SJSA1 (cell line): Measurements from ENCODE around the gene GPATCH4. TPM values are rescaled to one million over a fixed set of nuclear protein-coding genes. Genes with fewer than 3 reads are reported as not detected.

Experiments used
- DNase-seq, 2 experiments: peaks; one replicate each; pipeline ENCODE4 v3.0.0-alpha.2; 2015 to 2020; ENCODE audit warnings: low spot score in 2 of 2, low read depth in 1 of 2
- H3K27ac ChIP-seq: fragments of 250-450 bp; sonication (Bioruptor Pico); 2 replicates; pipeline ENCODE4 v1.5.1; 2020; ENCODE audit warnings: mild to moderate bottlenecking, moderate library complexity
- H3K27me3 ChIP-seq: fragments of 250-450 bp; sonication (Bioruptor Pico); replicated peaks from 2 replicates; pipeline ENCODE4 v1.5.1; 2020; ENCODE audit warnings: mild to moderate bottlenecking, moderate library complexity
- H3K36me3 ChIP-seq: fragments of 250-450 bp; sonication (Bioruptor Pico); 2 replicates; pipeline ENCODE4 v1.5.1; 2020; ENCODE audit warnings: mild to moderate bottlenecking
- H3K4me1 ChIP-seq: fragments of 250-450 bp; sonication (Bioruptor Pico); replicated peaks from 2 replicates; pipeline ENCODE4 v1.6.1; 2021; ENCODE audit warnings: mild to moderate bottlenecking
- H3K4me3 ChIP-seq: fragments of 250-450 bp; sonication (Bioruptor Pico); 2 replicates; pipeline ENCODE4 v1.5.1; 2020; ENCODE audit warnings: mild to moderate bottlenecking
- H3K9me3 ChIP-seq: fragments of 250-450 bp; sonication (Bioruptor Pico); replicated peaks from 2 replicates; pipeline ENCODE4 v1.5.1; 2020; ENCODE audit warnings: mild to moderate bottlenecking
- total RNA-seq: library from RNA; depleted of rRNA; stranded (reverse); fragments of >200 nt; shearing (Covaris generic); gene quantifications from 2 replicates; pipeline ENCODE4 v1.2.3, GENCODE V29; 2014

Gene GPATCH4
- total RNA-seq, 1 experiment from 2014 or later = 18.4 TPM

DNA sequence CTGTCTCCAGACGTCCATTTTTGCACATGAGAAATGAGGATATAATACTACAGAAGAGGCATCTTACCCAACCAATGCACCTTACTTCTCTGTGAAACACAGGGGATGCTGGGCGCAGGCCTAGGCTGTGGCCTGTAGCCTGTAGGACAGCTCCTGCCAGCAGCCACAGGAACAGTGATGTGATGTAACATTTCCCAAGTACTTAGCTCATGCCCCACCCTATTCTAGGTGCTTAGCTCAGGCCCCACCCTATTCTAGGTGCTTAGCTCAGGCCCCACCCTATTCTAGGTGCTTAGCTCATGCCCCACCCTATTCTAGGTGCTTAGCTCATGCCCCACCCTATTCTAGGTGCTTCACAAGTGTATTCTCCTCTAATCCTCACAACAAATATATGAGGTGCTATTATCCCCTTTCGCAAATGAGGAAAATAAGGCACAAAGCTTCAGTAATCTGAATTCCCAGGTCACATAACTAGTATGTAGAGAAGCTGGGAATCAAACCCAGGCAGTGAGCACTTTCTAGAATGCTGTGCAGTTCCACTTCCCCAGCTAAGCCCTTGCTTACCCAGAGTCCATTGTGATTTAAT lies 14.3 kb downstream of the GPATCH4 start:
- Histone ChIP-seq H3K27ac (no peak overlapping the region), H3K9me3 (no peaks in the 10 kb centered on the region), H3K27me3 (no peaks in the 10 kb centered on the region), H3K36me3 (peaks cover 3% of the 10 kb centered on the region), H3K4me1 (peaks cover 18% of the 10 kb centered on the region), H3K4me3 (no peak overlapping the region)
- DNase-seq = no peak

- Histone ChIP-seq H3K36me3 (no peaks in the 10 kb centered on the region), H3K4me3 (no peak overlapping the region), H3K4me1 (peaks cover 14% of the 10 kb centered on the region), H3K27ac (no peak overlapping the region), H3K9me3 (no peaks in the 10 kb centered on the region), H3K27me3 (no peaks in the 10 kb centered on the region)
- no peak for DNase-seq
These were observed 15.0 kb downstream of the GPATCH4 start for GRCh38 chr1:156586323-156586722.

DNA sequence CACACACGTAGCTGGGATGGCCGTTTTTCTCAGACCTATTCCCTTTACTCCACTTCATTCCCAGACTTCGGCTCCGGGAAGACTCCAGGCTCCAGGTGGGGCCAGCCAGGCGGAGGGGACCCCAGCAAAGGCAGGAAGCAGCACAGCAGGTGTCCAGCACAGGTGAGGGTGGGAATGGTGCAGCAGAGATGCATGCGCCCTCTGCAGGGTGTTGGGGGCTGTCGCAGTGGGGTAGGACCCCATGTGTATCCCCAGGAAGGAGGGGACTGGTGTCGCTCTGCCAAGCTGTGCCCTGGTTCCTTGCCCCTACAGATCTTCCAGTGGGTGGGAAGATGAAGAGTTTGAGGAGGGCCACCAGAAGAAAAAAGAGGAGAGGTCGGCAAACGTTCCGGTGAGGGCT lies 16.5 kb downstream of the GPATCH4 start:
- DNase-seq = no peak
- H3K36me3 ChIP-seq = no peaks in the 10 kb centered on the region
- no peak overlapping the region for H3K27ac ChIP-seq
- H3K4me1 ChIP-seq = peaks cover 7% of the 10 kb centered on the region
- no peaks in the 10 kb centered on the region for H3K9me3 ChIP-seq
- H3K4me3 ChIP-seq = no peak overlapping the region
- no peaks in the 10 kb centered on the region for H3K27me3 ChIP-seq

- H3K27me3 ChIP-seq = no peaks in the 10 kb centered on the region
- H3K9me3 ChIP-seq = no peaks in the 10 kb centered on the region
- H3K27ac ChIP-seq = no peak overlapping the region
- H3K4me3 ChIP-seq = no peak overlapping the region
- H3K36me3 ChIP-seq = no peaks in the 10 kb centered on the region
- peak; percentile 58 to 78 for DNase-seq
- peaks cover 7% of the 10 kb centered on the region for H3K4me1 ChIP-seq
These were observed 17.3 kb downstream of the GPATCH4 start for GRCh38 chr1:156583821-156584622.

GRCh38 chr1:156582388-156583017 lies 18.8 kb downstream of the GPATCH4 start:
- Histone ChIP-seq H3K4me1 (no peaks in the 10 kb centered on the region), H3K9me3 (no peaks in the 10 kb centered on the region), H3K27me3 (no peaks in the 10 kb centered on the region), H3K4me3 (no peak overlapping the region), H3K27ac (no peak overlapping the region), H3K36me3 (no peaks in the 10 kb centered on the region)
- no peak for DNase-seq

DNA sequence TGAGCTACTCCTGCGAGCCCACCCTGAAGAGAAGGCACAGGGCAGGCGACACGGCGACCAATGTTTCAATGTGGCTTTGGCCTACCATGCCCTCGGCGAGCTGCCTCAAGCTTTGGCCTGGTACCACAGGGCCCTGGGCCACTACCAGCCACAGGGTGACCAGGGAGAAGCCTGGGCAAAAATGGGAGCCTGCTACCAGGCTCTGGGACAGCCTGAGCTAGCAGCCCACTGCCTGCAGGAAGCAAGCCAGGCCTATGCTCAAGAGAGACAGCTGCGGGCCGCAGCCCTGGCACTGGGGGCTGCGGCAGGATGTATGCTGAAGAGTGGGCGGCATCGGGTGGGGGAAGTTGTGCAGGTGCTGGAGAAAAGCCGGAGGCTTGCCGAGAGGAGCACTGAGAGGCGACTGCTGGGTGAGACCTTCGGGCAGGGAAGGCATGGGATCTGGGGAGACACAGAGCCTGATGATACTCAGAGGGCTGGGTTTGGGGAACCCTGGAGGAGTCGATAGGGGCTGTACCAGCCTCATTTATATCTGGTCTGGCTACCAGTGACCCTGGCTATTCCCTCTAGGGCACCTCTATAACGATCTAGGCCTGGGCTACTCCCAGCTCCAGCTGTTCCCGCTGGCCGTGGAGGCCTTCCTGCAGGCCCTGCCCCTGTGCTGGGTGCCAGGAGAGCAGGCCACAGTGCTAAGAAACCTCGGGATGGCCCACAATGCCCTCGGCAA lies 19.5 kb downstream of the GPATCH4 start:
- no peak overlapping the region for H3K27ac ChIP-seq
- H3K36me3 ChIP-seq = no peaks in the 10 kb centered on the region
- DNase-seq = no peak
- H3K4me1 ChIP-seq = no peaks in the 10 kb centered on the region
- H3K4me3 ChIP-seq = no peak overlapping the region
- no peaks in the 10 kb centered on the region for H3K9me3 ChIP-seq
- no peaks in the 10 kb centered on the region for H3K27me3 ChIP-seq

DNA sequence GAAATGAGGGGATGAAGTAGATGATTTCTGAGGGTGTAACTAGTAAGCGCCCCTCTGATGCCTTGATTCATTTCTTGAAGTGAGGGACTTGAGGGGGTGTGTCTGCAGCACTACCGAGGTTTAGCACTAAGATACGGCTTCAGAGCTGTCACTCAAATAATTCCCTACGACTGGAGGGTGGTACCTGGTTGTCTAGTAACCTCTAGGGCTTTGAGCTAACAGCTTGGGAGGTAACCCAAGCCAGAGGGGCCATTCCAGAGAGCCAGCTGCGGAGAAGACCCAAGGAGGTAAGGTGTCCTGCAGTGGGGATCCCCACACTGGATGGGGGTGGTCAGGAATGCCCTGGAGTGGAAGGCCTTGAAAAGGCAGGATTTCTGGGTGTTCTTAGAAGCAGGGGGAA lies 21.8 kb downstream of the GPATCH4 start, which contains the start of gene TTC24:
TTC24 (plus strand) TSS at position 252 of the 400 bp plus-strand sequence. CDS start 1,642 bp downstream, outside the sequence.
- H3K27ac ChIP-seq = no peak within 1 kb of the TSS
- no peaks in the 10 kb centered on the region for H3K4me1 ChIP-seq
- H3K4me3 ChIP-seq = no peak within 1 kb of the TSS
- no peak for DNase-seq
- no peaks in the 10 kb centered on the region for H3K36me3 ChIP-seq
- no peaks in the 10 kb centered on the region; the same call in 1 of the 2 replicates for H3K27me3 ChIP-seq
- H3K9me3 ChIP-seq = no peaks in the 10 kb centered on the region

- no peaks in the 10 kb centered on the region for H3K9me3 ChIP-seq
- H3K4me3 ChIP-seq = no peak overlapping the region
- no peaks in the 10 kb centered on the region for H3K4me1 ChIP-seq
- DNase-seq = no peak
- H3K27me3 ChIP-seq = no peaks in the 10 kb centered on the region; the same call in 1 of the 2 replicates
- H3K36me3 ChIP-seq = no peaks in the 10 kb centered on the region
- H3K27ac ChIP-seq = no peak overlapping the region
These were observed 23.2 kb downstream of the GPATCH4 start for GRCh38 chr1:156578055-156578454.

DNA sequence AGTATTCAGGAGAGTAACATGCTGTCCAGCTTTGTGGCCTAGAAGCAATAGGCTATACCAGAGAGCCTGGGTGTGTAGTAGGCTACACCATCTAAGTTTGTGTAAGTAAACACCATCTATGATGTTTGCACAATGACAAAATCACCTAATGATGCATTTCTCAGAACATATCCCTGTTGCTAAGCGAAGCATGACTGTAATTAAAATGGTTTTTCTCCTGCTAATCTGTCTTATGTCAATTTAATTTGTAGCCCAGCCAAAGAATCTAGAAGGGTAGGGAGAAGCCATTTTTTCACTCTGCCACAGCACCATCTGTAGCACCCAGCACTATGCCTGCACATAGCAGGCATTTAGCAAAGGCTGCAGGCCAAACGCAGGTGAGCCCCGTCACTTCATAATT lies 23.7 kb downstream of the GPATCH4 start:
- H3K4me3 ChIP-seq = no peak overlapping the region
- H3K27ac ChIP-seq = no peak overlapping the region
- no peaks in the 10 kb centered on the region; the same call in 1 of the 2 replicates for H3K27me3 ChIP-seq
- DNase-seq = no peak
- H3K36me3 ChIP-seq = no peaks in the 10 kb centered on the region
- H3K9me3 ChIP-seq = no peaks in the 10 kb centered on the region
- peaks cover 3% of the 10 kb centered on the region; the same call in 1 of the 2 replicates for H3K4me1 ChIP-seq

GRCh38 chr1:156574039-156574633 lies 27.1 kb downstream of the GPATCH4 start:
- no peak overlapping the region for H3K27ac ChIP-seq
- H3K4me1 ChIP-seq = peaks cover 15% of the 10 kb centered on the region
- H3K36me3 ChIP-seq = peaks cover 24% of the 10 kb centered on the region
- DNase-seq = no peak
- no peaks in the 10 kb centered on the region; the same call in 1 of the 2 replicates for H3K27me3 ChIP-seq
- no peaks in the 10 kb centered on the region for H3K9me3 ChIP-seq
- no peak overlapping the region for H3K4me3 ChIP-seq

- Histone ChIP-seq H3K4me3 (peak overlapping the region; percentile 73), H3K36me3 (peaks cover 39% of the 10 kb centered on the region), H3K27me3 (no peaks in the 10 kb centered on the region; the same call in 1 of the 2 replicates), H3K27ac (no peak overlapping the region), H3K9me3 (no peaks in the 10 kb centered on the region), H3K4me1 (peaks cover 15% of the 10 kb centered on the region)
- no peak for DNase-seq
These were observed 28.6 kb downstream of the GPATCH4 start for GRCh38 chr1:156572663-156573018.

DNA sequence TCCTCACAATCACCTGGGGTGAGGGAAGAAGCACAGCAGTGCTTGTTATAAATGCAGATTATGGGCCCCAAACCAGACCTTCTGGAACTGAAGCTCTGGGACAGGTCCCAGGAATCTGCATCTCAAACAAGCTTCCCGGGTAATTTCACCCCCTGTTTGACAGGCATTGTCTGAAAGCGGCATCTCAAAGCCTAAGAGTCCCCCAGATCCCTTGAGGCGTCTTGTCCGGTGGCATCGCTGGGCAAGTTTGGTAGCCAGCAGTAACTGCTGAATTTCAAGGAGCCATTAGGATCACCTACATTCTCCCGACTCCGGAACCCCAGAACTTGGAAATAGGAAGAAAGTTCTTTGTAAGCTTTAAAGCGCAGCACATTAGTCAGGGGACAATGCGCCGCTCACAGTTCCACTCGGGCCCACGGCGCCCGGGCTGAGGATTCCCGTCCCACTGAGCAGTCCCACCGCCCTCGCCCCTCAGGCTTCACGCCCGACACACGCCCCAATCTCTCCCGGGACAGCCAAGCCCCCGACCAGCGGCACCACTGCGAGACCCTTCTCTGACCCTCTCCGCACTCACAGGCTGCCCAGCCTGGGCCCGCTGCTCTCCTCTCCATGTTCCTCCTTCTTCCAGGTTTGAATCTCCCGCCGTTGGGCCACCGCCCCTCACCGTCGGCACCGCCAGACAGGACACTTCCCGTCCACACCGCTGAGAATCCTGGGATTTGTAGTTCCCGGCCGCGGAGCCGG lies 29.2 kb downstream of the GPATCH4 start, which contains the start of gene IQGAP3:
IQGAP3 (minus strand) TSS at position 647 of the 744 bp plus-strand sequence; CDS start at position 611, 36 bp downstream.
- peak; percentile 84 to 92 for DNase-seq
- H3K27ac ChIP-seq = peak within 1 kb of the TSS; percentile 96
- H3K4me1 ChIP-seq = peaks cover 15% of the 10 kb centered on the region
- peak within 1 kb of the TSS; percentile 73 for H3K4me3 ChIP-seq
- H3K9me3 ChIP-seq = no peaks in the 10 kb centered on the region
- H3K27me3 ChIP-seq = no peaks in the 10 kb centered on the region; the same call in 1 of the 2 replicates
- peaks cover 44% of the 10 kb centered on the region for H3K36me3 ChIP-seq
